Tibial nerve (tissue), 4 donors: Measurements from ENCODE around the gene DDX60. TPM values are rescaled to one million over a fixed set of nuclear protein-coding genes. Genes with fewer than 3 reads are reported as not detected.

ENCODE experiments used
- DNase-seq, 2 donors: peaks; one replicate each; pipeline ENCODE4 v3.0.0-alpha.2; 2019; ENCODE audit warnings: low spot score in 2 of 2
- H3K27ac ChIP-seq, 4 donors: fragments of 200-600 bp; sonication (generic) in 3 of 4; one replicate each; pipeline ENCODE4 v1.5.1; 2017 to 2019; ENCODE audit warnings: mild to moderate bottlenecking in 1 of 4
- H3K27me3 ChIP-seq, 2 donors: fragments of 200-600 bp; sonication (generic) in 1 of 2; one replicate each; pipeline versions ENCODE4 v1.5.1 to v1.6.0; 2017 to 2019
- H3K36me3 ChIP-seq, 3 donors: fragments of 200-600 bp; sonication (generic); one replicate each; pipeline ENCODE4 v1.5.1; 2018 to 2019
- H3K4me1 ChIP-seq, 4 donors: fragments of 200-600 bp; sonication (generic) in 3 of 4; one replicate each; pipeline ENCODE4 v1.5.1; 2017 to 2019
- H3K4me3 ChIP-seq, 4 donors: fragments of 200-600 bp; sonication (generic) in 3 of 4; one replicate each; pipeline ENCODE4 v1.5.1; 2017 to 2019; ENCODE audit warnings: mild to moderate bottlenecking in 1 of 4, moderate library complexity in 1 of 4
- H3K9me3 ChIP-seq, 4 donors: fragments of 200-600 bp; sonication (generic) in 3 of 4; one replicate each; pipeline ENCODE4 v1.5.1; 2017 to 2019
- CTCF ChIP-seq, 5 experiments: fragments of 200-600 bp in 3 of 5; fragments of 450-650 bp in 2 of 5; sonication (generic) in 3 of 5; IDR thresholded peaks; one replicate each; pipeline ENCODE4 v1.5.1; 2016 to 2019; ENCODE audit warnings: antibody characterized with exemption in 5 of 5, mild to moderate bottlenecking in 3 of 5, moderate library complexity in 2 of 5
- EP300 ChIP-seq, 2 donors: sonication (generic); formaldehyde crosslinking; IDR thresholded peaks; one replicate each; pipeline ENCODE4 v1.6.1; 2017; ENCODE audit warnings: antibody characterized with exemption in 2 of 2, mild to moderate bottlenecking in 1 of 2
- POLR2A ChIP-seq, 2 donors: fragments of 450-650 bp; IDR thresholded peaks; one replicate each; pipeline ENCODE4 v1.6.1; 2017; ENCODE audit warnings: antibody characterized with exemption in 2 of 2, mild to moderate bottlenecking in 2 of 2, moderate library complexity in 2 of 2
- WGBS, 2 donors: methylation state at CpG; one replicate each; pipeline ENCODE4 v1.1.5; 2018; 5-methylcytosine and 5-hydroxymethylcytosine counted together
- total RNA-seq, 4 donors: library from RNA; depleted of rRNA; stranded (reverse); fragments of >200 nt; gene quantifications; one replicate each; pipeline ENCODE4 v1.1.0, GENCODE V29; 2016

Gene DDX60
- total RNA-seq, 4 donors from 2014 or later: 9.9 to 33.9 (median 20.6) TPM

- peaks cover 0 to 61% (median 4%) of the 10 kb centered on the region in 3 donors for H3K36me3 ChIP-seq
- no peaks in the 10 kb centered on the region for H3K27me3 ChIP-seq
- H3K9me3 ChIP-seq: peaks cover 0 to 28% (median 3%) of the 10 kb centered on the region in 4 donors
- WGBS, 2 donors: 85 to 88% methylated on average over 3 of the region's 3 CpGs
- no peaks in the 10 kb centered on the region for H3K4me1 ChIP-seq
- TF ChIP-seq CTCF (IDR thresholded peaks at IDR 0.05): no peak
- TF ChIP-seq POLR2A (IDR thresholded peaks at IDR 0.05): no peak
- no peak for TF ChIP-seq EP300 (IDR thresholded peaks at IDR 0.05)
- DNase-seq: no peak
- H3K4me3 ChIP-seq: no peak overlapping the region
- no peak overlapping the region for H3K27ac ChIP-seq
Observed at GRCh38 chr4:168212656-168213055, 105.9 kb downstream of the DDX60 start.

- Histone ChIP-seq H3K27ac (no peak overlapping the region), H3K36me3 (peaks cover 0 to 32% (median 0%) of the 10 kb centered on the region in 3 donors), H3K27me3 (no peaks in the 10 kb centered on the region), H3K4me1 (no peaks in the 10 kb centered on the region), H3K4me3 (no peak overlapping the region), H3K9me3 (peaks cover 0 to 19% (median 0%) of the 10 kb centered on the region in 4 donors)
- 93 to 96% methylated on average over 3 of the region's 3 CpGs for WGBS, 2 donors
- TF ChIP-seq EP300 (IDR thresholded peaks at IDR 0.05): no peak
- no peak for DNase-seq
Observed at GRCh38 chr4:168208957-168209614, 109.5 kb downstream of the DDX60 start.

- TF ChIP-seq CTCF (IDR thresholded peaks at IDR 0.05) (no peak), EP300 (IDR thresholded peaks at IDR 0.05) (no peak), POLR2A (IDR thresholded peaks at IDR 0.05) (no peak)
- no peak for DNase-seq
- H3K4me3 ChIP-seq: no peak overlapping the region
Observed at GRCh38 chr4:168203233-168203911, 115.2 kb downstream of the DDX60 start.

GRCh38 chr4:168200685-168201084 lies 117.9 kb downstream of the DDX60 start:
- H3K4me1 ChIP-seq: no peaks in the 10 kb centered on the region
- peaks cover 0 to 41% (median 10%) of the 10 kb centered on the region in 4 donors for H3K9me3 ChIP-seq
- H3K36me3 ChIP-seq: peaks cover 0 to 30% (median 0%) of the 10 kb centered on the region in 3 donors
- no peak for TF ChIP-seq EP300 (IDR thresholded peaks at IDR 0.05)
- no peak for TF ChIP-seq CTCF (IDR thresholded peaks at IDR 0.05)
- no peak for TF ChIP-seq POLR2A (IDR thresholded peaks at IDR 0.05)
- no peak overlapping the region for H3K27ac ChIP-seq
- DNase-seq: no peak
- no peak overlapping the region for H3K4me3 ChIP-seq
- H3K27me3 ChIP-seq: no peaks in the 10 kb centered on the region
- 76 to 84% methylated on average over 3 of the region's 3 CpGs for WGBS, 2 donors

More at GRCh38 chr4:168203233-168203911, 115.2 kb downstream of the DDX60 start:
- H3K36me3 ChIP-seq: peaks cover 0 to 36% (median 0%) of the 10 kb centered on the region in 3 donors
- H3K9me3 ChIP-seq: peaks cover 0 to 38% (median 9%) of the 10 kb centered on the region in 4 donors
- 91 to 97% methylated on average over 4 of the region's 4 CpGs for WGBS, 2 donors
- H3K4me1 ChIP-seq: no peaks in the 10 kb centered on the region
- no peaks in the 10 kb centered on the region for H3K27me3 ChIP-seq
- H3K27ac ChIP-seq: no peak overlapping the region

GRCh38 chr4:168199260-168199957 lies 119.1 kb downstream of the DDX60 start:
- Histone ChIP-seq H3K4me3 (no peak overlapping the region), H3K27ac (no peak overlapping the region), H3K27me3 (no peaks in the 10 kb centered on the region), H3K4me1 (no peaks in the 10 kb centered on the region), H3K36me3 (peaks cover 0 to 29% (median 0%) of the 10 kb centered on the region in 3 donors), H3K9me3 (peaks cover 0 to 37% (median 10%) of the 10 kb centered on the region in 4 donors)
- TF ChIP-seq EP300 (IDR thresholded peaks at IDR 0.05) (no peak), CTCF (IDR thresholded peaks at IDR 0.05) (no peak), POLR2A (IDR thresholded peaks at IDR 0.05) (no peak)
- 58 to 67% methylated on average over 4 of the region's 4 CpGs for WGBS, 2 donors
- no peak for DNase-seq
